ENCODE measurements around the gene CTXND1.

The CTXND1 gene

GRCh38 chr15:80201256-80202015 is 50.6 kb downstream of the CTXND1 start:
- Histone ChIP-seq H3K27ac (replicated peaks) (no peak overlapping the region), H3K4me3 (replicated peaks; ENCODE audit: insufficient read depth, low read length) (no peak overlapping the region), H3K27me3 (ENCODE audit: insufficient read depth, poor library complexity, severe bottlenecking) (no peaks in the 10 kb centered on the region)
- TF ChIP-seq GABPA (IDR thresholded peaks at IDR 0.05; ENCODE audit: low read depth) (no peak), SPI1 (IDR thresholded peaks at IDR 0.05; ENCODE audit: borderline replicate concordance, low read depth) (no peak), POLR2AphosphoS5 (IDR thresholded peaks at IDR 0.05; ENCODE audit: low read depth) (no peak)
- TF ChIP-seq, protein P1, sequence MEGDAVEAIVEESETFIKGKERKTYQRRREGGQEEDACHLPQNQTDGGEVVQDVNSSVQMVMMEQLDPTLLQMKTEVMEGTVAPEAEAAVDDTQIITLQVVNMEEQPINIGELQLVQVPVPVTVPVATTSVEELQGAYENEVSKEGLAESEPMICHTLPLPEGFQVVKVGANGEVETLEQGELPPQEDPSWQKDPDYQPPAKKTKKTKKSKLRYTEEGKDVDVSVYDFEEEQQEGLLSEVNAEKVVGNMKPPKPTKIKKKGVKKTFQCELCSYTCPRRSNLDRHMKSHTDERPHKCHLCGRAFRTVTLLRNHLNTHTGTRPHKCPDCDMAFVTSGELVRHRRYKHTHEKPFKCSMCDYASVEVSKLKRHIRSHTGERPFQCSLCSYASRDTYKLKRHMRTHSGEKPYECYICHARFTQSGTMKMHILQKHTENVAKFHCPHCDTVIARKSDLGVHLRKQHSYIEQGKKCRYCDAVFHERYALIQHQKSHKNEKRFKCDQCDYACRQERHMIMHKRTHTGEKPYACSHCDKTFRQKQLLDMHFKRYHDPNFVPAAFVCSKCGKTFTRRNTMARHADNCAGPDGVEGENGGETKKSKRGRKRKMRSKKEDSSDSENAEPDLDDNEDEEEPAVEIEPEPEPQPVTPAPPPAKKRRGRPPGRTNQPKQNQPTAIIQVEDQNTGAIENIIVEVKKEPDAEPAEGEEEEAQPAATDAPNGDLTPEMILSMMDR (IDR thresholded peaks at IDR 0.05; ENCODE audit: insufficient read depth, low read length), result no peak
- TF ChIP-seq, protein P2, sequence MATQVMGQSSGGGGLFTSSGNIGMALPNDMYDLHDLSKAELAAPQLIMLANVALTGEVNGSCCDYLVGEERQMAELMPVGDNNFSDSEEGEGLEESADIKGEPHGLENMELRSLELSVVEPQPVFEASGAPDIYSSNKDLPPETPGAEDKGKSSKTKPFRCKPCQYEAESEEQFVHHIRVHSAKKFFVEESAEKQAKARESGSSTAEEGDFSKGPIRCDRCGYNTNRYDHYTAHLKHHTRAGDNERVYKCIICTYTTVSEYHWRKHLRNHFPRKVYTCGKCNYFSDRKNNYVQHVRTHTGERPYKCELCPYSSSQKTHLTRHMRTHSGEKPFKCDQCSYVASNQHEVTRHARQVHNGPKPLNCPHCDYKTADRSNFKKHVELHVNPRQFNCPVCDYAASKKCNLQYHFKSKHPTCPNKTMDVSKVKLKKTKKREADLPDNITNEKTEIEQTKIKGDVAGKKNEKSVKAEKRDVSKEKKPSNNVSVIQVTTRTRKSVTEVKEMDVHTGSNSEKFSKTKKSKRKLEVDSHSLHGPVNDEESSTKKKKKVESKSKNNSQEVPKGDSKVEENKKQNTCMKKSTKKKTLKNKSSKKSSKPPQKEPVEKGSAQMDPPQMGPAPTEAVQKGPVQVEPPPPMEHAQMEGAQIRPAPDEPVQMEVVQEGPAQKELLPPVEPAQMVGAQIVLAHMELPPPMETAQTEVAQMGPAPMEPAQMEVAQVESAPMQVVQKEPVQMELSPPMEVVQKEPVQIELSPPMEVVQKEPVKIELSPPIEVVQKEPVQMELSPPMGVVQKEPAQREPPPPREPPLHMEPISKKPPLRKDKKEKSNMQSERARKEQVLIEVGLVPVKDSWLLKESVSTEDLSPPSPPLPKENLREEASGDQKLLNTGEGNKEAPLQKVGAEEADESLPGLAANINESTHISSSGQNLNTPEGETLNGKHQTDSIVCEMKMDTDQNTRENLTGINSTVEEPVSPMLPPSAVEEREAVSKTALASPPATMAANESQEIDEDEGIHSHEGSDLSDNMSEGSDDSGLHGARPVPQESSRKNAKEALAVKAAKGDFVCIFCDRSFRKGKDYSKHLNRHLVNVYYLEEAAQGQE (IDR thresholded peaks at IDR 0.05; ENCODE audit: insufficient replicate concordance, low read depth), result no peak
- DNase-seq (ENCODE audit: low read depth in 1 of 2, low spot score in 1 of 2), result no peak

DNA sequence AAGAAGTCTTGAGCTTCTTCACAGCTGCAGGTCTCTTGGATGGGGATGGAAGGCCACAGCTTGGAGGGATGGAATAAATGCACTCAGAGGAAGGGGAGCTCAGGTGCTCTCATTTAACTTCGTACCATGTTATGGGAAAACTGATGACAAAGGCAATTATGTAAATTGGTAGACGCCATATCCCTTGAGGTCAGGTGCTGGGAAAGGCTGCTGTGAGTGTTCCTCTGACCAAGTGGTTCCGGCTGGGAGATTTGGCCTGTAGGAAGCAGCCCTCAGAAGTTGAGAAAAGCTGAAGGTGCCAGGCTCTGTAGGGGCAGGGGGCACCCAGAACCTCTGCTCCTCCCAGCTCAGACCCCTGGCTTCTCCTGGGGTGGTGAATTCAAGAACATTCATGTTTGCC is 52.1 kb downstream of the CTXND1 start:
- Histone ChIP-seq H3K4me3 (replicated peaks; ENCODE audit: insufficient read depth, low read length) (no peak overlapping the region), H3K27ac (replicated peaks) (no peak overlapping the region), H3K27me3 (ENCODE audit: insufficient read depth, poor library complexity, severe bottlenecking) (no peaks in the 10 kb centered on the region)
- no peak for DNase-seq (ENCODE audit: low read depth in 1 of 2, low spot score in 1 of 2)
- TF ChIP-seq, protein P1 (IDR thresholded peaks at IDR 0.05; ENCODE audit: insufficient read depth, low read length), result no peak
- TF ChIP-seq GABPA (IDR thresholded peaks at IDR 0.05; ENCODE audit: low read depth), result no peak
- no peak for TF ChIP-seq SPI1 (IDR thresholded peaks at IDR 0.05; ENCODE audit: borderline replicate concordance, low read depth)
- no peak for TF ChIP-seq POLR2AphosphoS5 (IDR thresholded peaks at IDR 0.05; ENCODE audit: low read depth)
- TF ChIP-seq, protein P2 (IDR thresholded peaks at IDR 0.05; ENCODE audit: insufficient replicate concordance, low read depth), result no peak

DNA sequence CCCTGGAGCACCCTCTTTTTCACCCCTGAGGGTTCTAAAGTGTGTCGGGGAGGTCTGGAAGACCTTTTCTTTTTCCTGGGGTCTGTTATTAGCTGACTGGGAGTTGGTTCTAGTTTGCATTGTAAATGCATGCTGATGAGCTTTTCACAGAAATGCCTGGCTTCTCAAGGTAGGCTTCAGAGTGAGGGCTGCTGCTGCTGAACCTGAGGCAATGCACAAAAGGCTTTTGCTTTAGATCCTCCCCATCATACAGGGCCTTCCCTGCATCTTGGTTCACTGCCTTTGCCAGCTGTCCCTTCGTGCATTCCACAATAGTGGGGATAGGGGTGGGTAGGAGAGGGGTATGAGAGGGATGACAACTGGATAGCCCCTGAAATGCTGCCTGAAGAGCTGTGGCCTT is 52.6 kb downstream of the CTXND1 start:
- no peaks in the 10 kb centered on the region for H3K27me3 ChIP-seq (ENCODE audit: insufficient read depth, poor library complexity, severe bottlenecking)

More for the DNA sequence above, 52.6 kb downstream of the CTXND1 start:
- no peak for TF ChIP-seq POLR2AphosphoS5 (IDR thresholded peaks at IDR 0.05; ENCODE audit: low read depth)
- TF ChIP-seq, protein P1 (IDR thresholded peaks at IDR 0.05; ENCODE audit: insufficient read depth, low read length), result no peak
- TF ChIP-seq GABPA (IDR thresholded peaks at IDR 0.05; ENCODE audit: low read depth), result no peak
- no peak for TF ChIP-seq SPI1 (IDR thresholded peaks at IDR 0.05; ENCODE audit: borderline replicate concordance, low read depth)
- TF ChIP-seq, protein P2 (IDR thresholded peaks at IDR 0.05; ENCODE audit: insufficient replicate concordance, low read depth), result no peak
- Histone ChIP-seq H3K27ac (replicated peaks) (no peak overlapping the region), H3K4me3 (replicated peaks; ENCODE audit: insufficient read depth, low read length) (no peak overlapping the region)
- no peak for DNase-seq (ENCODE audit: low read depth in 1 of 2, low spot score in 1 of 2)

Measured in HL-60 (cell line).